GM19035 (cell line): ENCODE data around the gene SLC4A1.

Experiments used
- ATAC-seq: cut with Tn5 transposase; IDR thresholded peaks from one replicate; pipeline ENCODE4 v1.9.1; 2021; ENCODE audit not compliant: unreplicated experiment

Gene SLC4A1

DNA sequence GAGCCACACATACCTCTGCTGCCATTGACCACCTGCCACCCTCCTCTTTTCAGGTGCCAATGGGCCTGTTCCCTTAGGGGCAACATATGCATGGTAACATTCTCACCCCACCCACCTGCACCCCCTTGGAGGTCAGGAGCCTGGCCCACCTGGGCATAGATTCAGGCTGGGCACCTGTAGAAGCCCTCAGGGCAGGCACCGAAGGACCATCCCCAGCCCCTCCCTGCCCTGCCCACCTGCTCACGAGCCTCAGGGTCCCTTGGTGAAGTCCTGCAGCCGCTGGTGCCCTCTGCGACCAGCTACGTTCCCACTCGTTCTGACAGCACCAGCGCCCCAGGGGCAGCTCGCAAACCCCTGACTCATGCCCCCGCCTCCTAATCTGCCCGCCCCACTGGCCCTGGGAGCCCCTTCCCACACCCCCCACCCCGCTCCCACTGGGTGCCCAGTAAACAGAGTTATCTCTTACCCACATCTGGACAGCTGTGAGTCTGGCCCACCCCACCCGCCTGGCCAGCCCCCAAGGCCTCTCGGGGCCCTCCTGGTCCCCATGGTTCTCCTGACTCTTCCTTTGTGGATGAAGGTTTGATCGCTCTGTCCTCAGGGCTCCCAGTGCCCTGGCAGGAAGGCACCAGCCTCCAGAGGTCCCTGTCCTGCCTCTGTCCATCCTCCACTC, at the start of gene SLC4A1:
Gene SLC4A1 (minus strand): TSS at position 318 of the 673 bp plus-strand sequence. CDS start 5,269 bp downstream, outside the sequence.
- no peak for ATAC-seq

- no peak for ATAC-seq
These were observed 49.6 kb upstream of the SLC4A1 start for GRCh38 chr17:44317545-44317944.

DNA sequence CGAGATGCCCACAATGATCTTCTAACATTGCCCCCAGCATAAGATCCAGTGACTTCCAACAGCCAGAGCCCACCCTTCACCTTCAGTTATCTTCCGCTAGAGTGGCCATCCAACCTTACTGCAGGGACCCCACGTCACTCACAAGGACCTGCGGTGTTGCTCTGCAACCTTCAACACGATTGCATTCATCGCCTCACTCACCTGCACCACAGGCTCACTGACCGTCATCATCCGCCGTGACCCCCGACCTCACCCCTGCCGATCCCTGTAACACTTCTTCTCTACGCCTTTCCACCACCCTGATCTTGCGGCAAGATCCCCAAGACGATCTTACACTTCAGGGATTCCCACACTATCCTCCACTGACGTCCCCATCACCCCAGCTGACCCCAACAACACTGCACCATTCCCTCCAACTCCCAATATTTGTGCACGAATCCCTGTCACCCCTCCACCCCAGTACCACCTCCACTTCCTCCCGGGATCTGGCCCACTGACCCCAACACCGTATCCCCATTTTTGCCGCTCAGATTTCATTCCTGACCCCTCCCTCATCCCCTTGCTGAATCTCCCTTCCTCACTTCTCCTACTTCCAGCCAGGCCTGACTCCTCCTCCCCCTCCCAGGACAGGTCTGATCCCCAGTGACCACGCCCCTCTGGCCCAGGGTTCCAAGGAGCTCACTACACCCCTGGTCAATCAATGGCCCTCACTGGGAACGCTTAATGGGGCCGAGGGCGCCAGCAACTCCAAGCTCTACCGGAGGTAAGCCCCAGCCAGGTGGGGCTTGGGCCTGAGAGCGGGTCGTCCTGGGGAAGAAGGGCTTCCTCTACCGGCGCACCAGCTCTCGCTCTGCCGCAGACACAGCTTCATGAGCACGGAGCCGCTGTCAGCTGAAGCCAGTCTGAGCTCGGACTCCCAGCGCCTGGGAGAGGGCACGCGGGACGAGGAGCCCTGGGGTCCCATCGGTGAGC, 48.1 kb upstream of the SLC4A1 start:
- no peak for ATAC-seq

- ATAC-seq: no peak
These were observed 47.1 kb upstream of the SLC4A1 start for GRCh38 chr17:44314869-44315661.

- ATAC-seq: no peak
These were observed 46.6 kb upstream of the SLC4A1 start for GRCh38 chr17:44314524-44314868.

- no peak for ATAC-seq
These were observed 46.1 kb upstream of the SLC4A1 start for GRCh38 chr17:44314031-44314430.

- no peak for ATAC-seq
These were observed 44.6 kb upstream of the SLC4A1 start for GRCh38 chr17:44312396-44313104.

DNA sequence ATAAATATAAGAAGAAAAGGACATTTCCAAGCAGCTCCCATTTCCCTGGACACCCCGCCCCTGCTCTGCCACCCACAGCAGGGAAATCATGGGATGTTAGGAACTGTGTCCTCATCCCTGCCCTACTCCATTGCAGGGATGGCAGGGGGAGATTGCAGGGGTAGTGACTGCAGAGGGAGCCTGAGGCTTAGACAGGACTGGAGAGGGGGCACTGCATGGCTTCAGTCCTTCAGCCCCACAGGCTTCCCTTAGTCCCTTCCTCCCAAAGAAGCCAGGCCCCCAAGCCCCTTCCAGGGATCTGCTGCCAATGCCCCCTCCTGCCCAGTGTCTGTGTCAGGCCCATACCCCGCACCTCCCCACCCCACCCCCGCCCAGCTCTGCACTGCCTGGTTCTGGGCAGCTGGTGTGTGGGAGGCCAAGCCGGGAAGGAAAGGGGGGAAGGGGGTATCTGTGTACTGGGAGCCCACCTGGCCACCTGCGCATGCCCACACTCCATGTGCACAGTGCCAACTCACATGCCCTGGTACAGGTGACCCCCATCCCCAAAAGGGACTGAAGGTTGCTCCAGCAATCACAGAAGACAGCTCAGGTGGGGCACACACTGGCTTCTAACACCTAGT, 43.7 kb upstream of the SLC4A1 start:
- ATAC-seq: no peak

DNA sequence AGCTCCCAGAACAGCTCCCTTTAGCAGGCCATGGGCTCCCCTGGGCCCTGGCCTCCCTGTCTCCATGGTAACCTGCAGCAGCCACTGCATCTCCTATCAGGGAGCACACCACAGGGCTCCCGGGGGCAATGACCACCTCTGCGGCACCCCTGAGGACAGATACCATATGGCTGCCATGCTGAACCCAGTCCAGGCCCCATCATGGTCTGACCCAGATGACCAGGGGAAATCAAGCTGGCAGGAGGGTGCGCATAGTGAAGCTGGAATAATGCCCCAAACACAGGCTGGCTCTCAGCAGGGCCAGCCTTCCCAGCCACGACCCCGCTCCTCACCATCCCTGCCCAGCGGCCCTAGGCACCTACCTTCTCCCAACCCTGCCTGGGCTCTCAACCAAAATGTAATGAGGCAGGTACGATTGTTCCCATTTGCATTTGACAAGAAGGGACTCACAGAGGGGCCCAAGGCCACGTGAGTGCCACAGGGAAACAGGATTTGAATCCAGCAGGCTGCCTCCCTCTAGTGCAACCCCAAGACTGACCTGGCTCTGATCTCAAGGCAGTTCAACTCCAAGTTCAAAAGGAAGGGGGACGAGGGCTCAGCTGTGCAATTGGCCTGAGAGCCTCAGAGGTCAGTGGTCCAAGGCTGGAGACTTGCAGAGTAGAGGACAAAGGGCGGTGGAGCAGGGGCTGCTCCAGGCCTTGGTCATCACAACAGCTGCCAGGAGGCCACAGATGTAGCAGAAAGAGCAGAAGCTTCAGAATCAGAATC, 42.9 kb upstream of the SLC4A1 start:
- ATAC-seq: no peak

DNA sequence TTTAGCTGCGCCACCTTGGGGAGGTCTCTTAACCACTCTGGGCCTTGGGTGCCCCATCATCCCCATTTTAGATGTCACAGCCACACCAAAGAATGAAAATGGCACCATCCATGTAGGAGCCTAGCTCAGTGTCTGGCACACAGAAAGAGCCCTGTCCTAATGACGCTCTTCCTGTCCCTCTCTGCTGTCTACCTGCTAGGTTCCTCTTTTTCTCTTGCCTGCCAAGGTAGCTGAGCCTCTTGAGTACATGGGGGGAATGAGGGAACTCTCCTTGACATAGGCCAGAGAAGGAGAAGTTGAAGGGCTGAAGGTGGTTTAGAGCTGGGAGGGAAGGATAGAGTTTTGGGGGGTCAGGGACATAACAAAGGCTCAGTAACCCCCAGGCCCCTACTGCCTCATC, 42.3 kb upstream of the SLC4A1 start:
- no peak for ATAC-seq

- no peak for ATAC-seq
These were observed 41.5 kb upstream of the SLC4A1 start for GRCh38 chr17:44309472-44309871.

DNA sequence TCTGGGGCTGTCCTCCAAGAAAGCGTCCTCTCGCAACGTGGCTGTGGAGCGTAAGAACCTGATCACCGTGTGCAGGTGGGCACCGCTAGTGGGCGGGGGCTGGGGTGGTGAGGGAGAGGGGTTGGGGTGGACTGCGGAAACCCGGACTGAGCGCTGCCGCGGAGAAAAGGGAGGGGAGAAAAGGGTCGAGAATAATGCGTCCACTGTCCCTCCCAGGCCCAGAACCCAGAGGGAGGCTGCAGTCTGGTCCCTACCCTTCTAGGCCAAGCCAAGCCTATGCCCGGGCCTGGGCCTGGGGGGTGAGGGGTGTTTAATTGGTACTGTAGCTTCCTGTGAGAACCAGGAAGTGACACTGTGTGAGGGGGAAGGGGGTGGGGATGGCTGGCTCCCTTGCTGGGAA, 40.9 kb upstream of the SLC4A1 start:
- no peak for ATAC-seq

- ATAC-seq: no peak
These were observed 40.4 kb upstream of the SLC4A1 start, which contains the start of gene RUNDC3A for GRCh38 chr17:44308320-44308818. RUNDC3A (plus strand) TSS chr17:44308601; CDS start chr17:44308833, 232 bp downstream.

- no peak for ATAC-seq
These were observed 39.7 kb upstream of the SLC4A1 start for GRCh38 chr17:44307387-44308186.

GRCh38 chr17:44304651-44305050, 36.7 kb upstream of the SLC4A1 start:
- ATAC-seq: no peak

- no peak for ATAC-seq
These were observed 30.0 kb upstream of the SLC4A1 start for GRCh38 chr17:44297975-44298374.

DNA sequence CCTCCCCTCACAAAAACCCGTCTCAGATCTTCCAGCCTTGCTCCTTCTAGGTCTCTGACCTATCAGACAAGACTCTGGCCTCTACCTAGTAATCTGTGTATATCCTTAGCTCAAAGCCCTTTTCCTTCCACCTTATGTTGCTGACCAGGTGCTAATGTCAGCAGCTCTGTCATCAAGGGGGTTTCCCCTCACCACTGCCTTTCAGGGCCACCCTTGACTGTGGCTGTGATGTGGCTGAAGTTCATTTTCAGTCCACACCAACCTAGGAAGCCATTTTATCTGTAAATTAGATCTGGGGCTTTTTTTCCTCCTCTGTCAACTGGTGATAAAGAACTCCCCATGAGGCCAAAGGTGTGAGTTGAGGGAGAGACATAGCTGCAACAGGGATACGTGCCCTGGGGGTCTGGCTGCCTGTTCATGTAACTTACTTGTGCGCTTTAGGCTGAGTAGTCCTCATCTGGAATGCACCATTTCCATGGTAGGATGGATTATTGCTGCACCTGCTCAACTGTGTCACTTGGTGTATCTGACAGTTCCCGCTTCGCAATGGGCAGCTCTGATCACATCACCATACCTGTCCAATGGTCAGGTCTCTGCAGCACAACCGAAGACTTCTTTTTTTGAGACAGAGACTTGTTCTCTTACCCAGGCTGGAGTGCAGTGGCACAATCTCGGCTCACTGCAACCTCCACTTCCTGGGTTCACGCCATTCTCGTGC, 25.7 kb upstream of the SLC4A1 start:
- ATAC-seq: no peak

GRCh38 chr17:44287651-44288050, 19.7 kb upstream of the SLC4A1 start:
- ATAC-seq: no peak
